HL-60 (cell line): ENCODE results near the gene KRT14.

Experiments
- CTCF ChIP-seq: IDR thresholded peaks from one replicate; pipeline ENCODE4 v1.5.1; 2011; ENCODE audit warnings: low read length, control low read depth, inconsistent platforms; ENCODE audit not compliant: insufficient read depth
- POLR2AphosphoS5 ChIP-seq: IDR thresholded peaks from 2 replicates; pipeline ENCODE4 v1.6.1; 2012; ENCODE audit warnings: low read depth
- SPI1 ChIP-seq: IDR thresholded peaks from 2 replicates; pipeline ENCODE4 v1.6.1; 2012; ENCODE audit warnings: low read depth, mild to moderate bottlenecking, borderline replicate concordance

GRCh38 chr17:41536741-41537613 is 49.7 kb downstream of the KRT14 start:
- TF ChIP-seq CTCF, result no peak
- no peak for TF ChIP-seq POLR2AphosphoS5
- no peak for TF ChIP-seq SPI1
